ENCODE results near the gene CCDC137.

CCDC137 gene

GRCh38 chr17:81651692-81652091 is 14.8 kb upstream of the CCDC137 start:
- no peak for DNase-seq

GRCh38 chr17:81652906-81653771 is 13.4 kb upstream of the CCDC137 start:
- peak; percentile 17 for DNase-seq

GRCh38 chr17:81655378-81656117 is 11.0 kb upstream of the CCDC137 start:
- no peak for DNase-seq

- no peak for DNase-seq
Observed at GRCh38 chr17:81656118-81656743, 10.3 kb upstream of the CCDC137 start, which contains the start of gene PDE6G. PDE6G (minus strand) TSS chr17:81656542; CDS start chr17:81653305, 3,237 bp downstream.

GRCh38 chr17:81656835-81657234 is 9.7 kb upstream of the CCDC137 start:
- DNase-seq, result no peak

- DNase-seq, result no peak
Observed at GRCh38 chr17:81659038-81659437, 7.5 kb upstream of the CCDC137 start.

- no peak for DNase-seq
Observed at GRCh38 chr17:81660441-81660840, 6.1 kb upstream of the CCDC137 start.

- DNase-seq, result no peak
Observed at GRCh38 chr17:81662002-81662401, 4.5 kb upstream of the CCDC137 start.

GRCh38 chr17:81664051-81664470 is 2.5 kb upstream of the CCDC137 start:
- peak; percentile 27 for DNase-seq

GRCh38 chr17:81665205-81666091 is 1.1 kb upstream of the CCDC137 start:
- DNase-seq, result peak; percentile 77

- DNase-seq, result no peak
Observed at GRCh38 chr17:81666092-81666341, 520 bp upstream of the CCDC137 start.

- no peak for DNase-seq
Observed at GRCh38 chr17:81667754-81668153, 1.2 kb downstream of the CCDC137 start.

GRCh38 chr17:81672504-81672903 is 6.0 kb downstream of the CCDC137 start:
- no peak for DNase-seq

GRCh38 chr17:81672954-81673353 is 6.4 kb downstream of the CCDC137 start:
- no peak for DNase-seq

GRCh38 chr17:81673561-81674258 is 7.2 kb downstream of the CCDC137 start:
- DNase-seq, result no peak

- DNase-seq, result peak; percentile 47
Observed at GRCh38 chr17:81675515-81676221, 9.1 kb downstream of the CCDC137 start.

GRCh38 chr17:81676906-81677305 is 10.4 kb downstream of the CCDC137 start:
- no peak for DNase-seq

- DNase-seq, result no peak
Observed at GRCh38 chr17:81680150-81680549, 13.6 kb downstream of the CCDC137 start.

GRCh38 chr17:81681672-81682071 is 15.1 kb downstream of the CCDC137 start:
- DNase-seq, result no peak

- no peak for DNase-seq
Observed at GRCh38 chr17:81682565-81683207, 16.1 kb downstream of the CCDC137 start.

GRCh38 chr17:81683208-81683583 is 16.7 kb downstream of the CCDC137 start:
- no peak for DNase-seq
